ENCODE results near the gene SART3.

SART3 gene

DNA sequence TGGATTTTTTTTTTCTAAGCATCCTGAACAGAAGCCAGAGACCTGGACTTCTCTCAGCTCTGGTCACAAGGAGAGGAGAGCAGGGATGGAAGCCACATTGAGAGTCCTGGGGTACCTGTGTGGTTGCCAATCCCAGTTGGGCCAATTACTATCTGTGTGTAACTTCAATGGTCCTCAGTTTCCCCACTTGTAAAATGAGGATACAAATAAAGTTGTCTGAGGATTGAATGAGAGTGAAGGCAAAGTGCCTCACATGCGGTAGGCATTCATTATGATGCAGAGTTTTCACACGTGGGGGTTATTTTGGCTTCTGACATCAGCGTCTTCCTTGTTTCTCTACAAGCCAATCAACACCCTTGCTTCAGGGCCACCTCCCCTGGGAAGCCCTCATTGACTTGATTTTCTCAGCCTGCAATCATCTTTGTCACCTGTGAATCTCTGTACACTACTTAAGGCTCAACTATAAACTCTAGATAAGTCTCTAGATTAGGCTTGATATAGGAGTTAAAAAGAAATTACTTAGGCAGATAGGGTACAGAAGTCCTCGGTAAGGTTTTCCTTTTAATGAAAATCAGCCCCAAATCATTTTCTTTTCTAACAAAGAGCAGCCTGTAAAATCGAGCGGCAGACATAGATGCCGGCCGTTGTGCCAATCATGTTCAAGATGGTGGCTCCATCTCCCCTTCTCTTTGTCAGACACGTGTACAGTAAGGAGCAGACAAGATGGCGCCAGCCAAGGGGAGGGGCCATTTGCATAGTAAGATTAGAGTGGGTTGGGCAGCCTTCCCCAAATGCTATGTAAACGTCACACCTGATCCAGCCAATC lies 83.7 kb downstream of the SART3 start:
- Histone ChIP-seq H2AFZ (ENCODE audit: low read depth, low read length) (no peak overlapping the region), H2BK15ac (ENCODE audit: low read depth, poor library complexity, severe bottlenecking) (no peak overlapping the region), H4K91ac (ENCODE audit: low read length) (no peak overlapping the region), H2BK5ac (ENCODE audit: low read depth, low read length, poor library complexity, severe bottlenecking) (no peak overlapping the region), H3K27ac (ENCODE audit: low read length, poor library complexity, severe bottlenecking) (no peak overlapping the region), H3K9me3 (ENCODE audit: control insufficient read depth, low read length) (no peaks in the 10 kb centered on the region), H3K4me1 (ENCODE audit: control insufficient read depth, insufficient read depth, low read depth, low read length) (peaks cover 2% of the 10 kb centered on the region), H3K79me1 (replicated peaks; ENCODE audit: low read length, poor library complexity, severe bottlenecking) (no peaks in the 10 kb centered on the region), H3K4me2 (ENCODE audit: low read length, poor library complexity, severe bottlenecking) (no peak overlapping the region), H3K18ac (ENCODE audit: low read depth in 1 of 2, low read length in 2 of 2) (no peak overlapping the region), H4K8ac (ENCODE audit: low read length) (no peak overlapping the region), H2BK12ac (ENCODE audit: low read length in 2 of 2) (no peak overlapping the region), H3K4ac (ENCODE audit: low read depth in 1 of 2, low read length in 2 of 2) (no peak overlapping the region), H3K36me3 (ENCODE audit: control insufficient read depth in 1 of 2, insufficient read depth in 2 of 2, low read depth in 1 of 2, low read length in 2 of 2) (no peaks in the 10 kb centered on the region), H3K27me3 (ENCODE audit: control insufficient read depth in 1 of 2, insufficient read depth in 1 of 2, low read length in 2 of 2) (peaks cover 5 to 20% of the 10 kb centered on the region in 2 experiments), H2BK120ac (ENCODE audit: low read depth, low read length) (no peak overlapping the region), H2AK5ac (ENCODE audit: low read length, severe bottlenecking) (no peak overlapping the region), H3K23ac (ENCODE audit: low read length in 2 of 2) (no peak overlapping the region), H3K9ac (ENCODE audit: low read length) (no peak overlapping the region), H3K14ac (ENCODE audit: low read length in 2 of 2) (no peak overlapping the region), H3K4me3 (ENCODE audit: insufficient read depth in 1 of 2, low read depth in 1 of 2, low read length in 2 of 2) (no peak overlapping the region)
- WGBS = 74% methylated on average over 11 of the region's 11 CpGs
- DNase-seq = no peak

DNA sequence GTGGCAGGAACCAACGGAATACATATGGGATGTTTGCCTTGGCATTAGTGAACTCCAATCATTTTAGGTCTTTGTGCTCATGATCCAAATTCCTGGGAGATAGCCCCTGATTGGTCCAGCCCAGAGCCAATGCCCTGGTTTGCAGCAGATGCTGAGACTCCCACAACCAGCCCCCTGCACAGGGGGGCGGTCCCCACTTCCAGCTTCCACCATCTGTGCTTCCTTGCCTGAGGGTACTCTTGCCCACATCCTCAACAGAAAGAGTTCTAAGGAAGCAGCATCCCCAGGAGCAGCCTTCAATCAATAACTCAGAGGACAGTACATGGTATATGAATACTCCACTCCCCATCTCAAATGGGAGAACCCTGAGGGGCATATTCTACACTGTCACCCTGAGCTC lies 85.6 kb downstream of the SART3 start:
- H3K4me2 ChIP-seq (ENCODE audit: low read length, poor library complexity, severe bottlenecking) = no peak overlapping the region
- no peak overlapping the region for H3K4me3 ChIP-seq (ENCODE audit: insufficient read depth in 1 of 2, low read depth in 1 of 2, low read length in 2 of 2)
- no peaks in the 10 kb centered on the region for H3K9me3 ChIP-seq (ENCODE audit: control insufficient read depth, low read length)
- no peak overlapping the region for H2BK15ac ChIP-seq (ENCODE audit: low read depth, poor library complexity, severe bottlenecking)
- no peak overlapping the region for H3K18ac ChIP-seq (ENCODE audit: low read depth in 1 of 2, low read length in 2 of 2)
- H4K91ac ChIP-seq (ENCODE audit: low read length) = no peak overlapping the region
- no peak overlapping the region for H3K23ac ChIP-seq (ENCODE audit: low read length in 2 of 2)
- no peaks in the 10 kb centered on the region for H3K79me1 ChIP-seq (replicated peaks; ENCODE audit: low read length, poor library complexity, severe bottlenecking)
- H3K14ac ChIP-seq (ENCODE audit: low read length in 2 of 2) = no peak overlapping the region
- no peak overlapping the region for H2AFZ ChIP-seq (ENCODE audit: low read depth, low read length)
- H3K27me3 ChIP-seq (ENCODE audit: control insufficient read depth in 1 of 2, insufficient read depth in 1 of 2, low read length in 2 of 2) = peaks cover 10 to 22% of the 10 kb centered on the region in 2 experiments
- no peak for DNase-seq
- no peak overlapping the region for H2BK120ac ChIP-seq (ENCODE audit: low read depth, low read length)
- no peak overlapping the region for H3K4ac ChIP-seq (ENCODE audit: low read depth in 1 of 2, low read length in 2 of 2)
- H2AK5ac ChIP-seq (ENCODE audit: low read length, severe bottlenecking) = no peak overlapping the region
- 56% methylated on average over 2 of the region's 2 CpGs for WGBS
- no peaks in the 10 kb centered on the region for H3K4me1 ChIP-seq (ENCODE audit: control insufficient read depth, insufficient read depth, low read depth, low read length)
- H2BK5ac ChIP-seq (ENCODE audit: low read depth, low read length, poor library complexity, severe bottlenecking) = no peak overlapping the region
- no peaks in the 10 kb centered on the region for H3K36me3 ChIP-seq (ENCODE audit: control insufficient read depth in 1 of 2, insufficient read depth in 2 of 2, low read depth in 1 of 2, low read length in 2 of 2)
- no peak overlapping the region for H3K9ac ChIP-seq (ENCODE audit: low read length)
- H3K27ac ChIP-seq (ENCODE audit: low read length, poor library complexity, severe bottlenecking) = no peak overlapping the region
- H2BK12ac ChIP-seq (ENCODE audit: low read length in 2 of 2) = no peak overlapping the region
- no peak overlapping the region for H4K8ac ChIP-seq (ENCODE audit: low read length)

DNA sequence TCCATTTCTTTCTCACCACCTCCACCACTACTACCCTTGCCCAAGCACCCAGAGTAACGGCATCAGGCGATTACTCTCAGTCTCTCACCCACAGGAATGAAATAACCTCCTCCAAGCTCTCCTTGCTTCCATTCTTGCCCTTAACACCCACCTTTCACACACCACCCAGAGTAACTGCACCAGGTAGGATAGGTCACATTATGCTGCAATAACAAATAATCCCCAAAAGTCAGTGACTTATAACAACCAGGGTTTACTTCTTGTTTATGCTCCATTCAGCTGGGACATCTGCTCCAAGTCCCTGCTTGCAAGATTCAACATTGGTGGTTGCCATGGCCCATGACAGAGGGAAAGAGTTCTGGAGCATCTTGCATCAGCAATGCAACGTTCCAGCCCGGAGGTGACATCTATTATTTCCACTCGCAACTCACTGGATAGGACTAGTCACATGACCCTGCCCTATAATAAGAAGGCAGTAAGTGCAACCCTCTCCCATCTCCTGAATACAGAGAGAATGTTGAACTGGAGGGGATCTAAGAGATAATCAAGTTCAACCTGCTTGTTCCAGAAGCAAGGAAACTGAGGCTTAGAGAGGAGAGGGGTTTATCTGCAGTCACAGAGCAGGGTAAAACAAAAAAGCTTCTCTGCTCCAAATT lies 87.4 kb downstream of the SART3 start:
- H3K18ac ChIP-seq (ENCODE audit: low read depth in 1 of 2, low read length in 2 of 2) = no peak overlapping the region
- WGBS = 94% methylated on average over 4 of the region's 5 CpGs
- H2BK12ac ChIP-seq (ENCODE audit: low read length in 2 of 2) = no peak overlapping the region

More for the DNA sequence above, 87.4 kb downstream of the SART3 start:
- Histone ChIP-seq H2BK15ac (ENCODE audit: low read depth, poor library complexity, severe bottlenecking) (no peak overlapping the region), H3K4ac (ENCODE audit: low read depth in 1 of 2, low read length in 2 of 2) (no peak overlapping the region), H4K91ac (ENCODE audit: low read length) (no peak overlapping the region), H3K14ac (ENCODE audit: low read length in 2 of 2) (no peak overlapping the region), H2BK120ac (ENCODE audit: low read depth, low read length) (no peak overlapping the region), H2BK5ac (ENCODE audit: low read depth, low read length, poor library complexity, severe bottlenecking) (no peak overlapping the region), H4K8ac (ENCODE audit: low read length) (no peak overlapping the region), H2AK5ac (ENCODE audit: low read length, severe bottlenecking) (no peak overlapping the region), H3K4me2 (ENCODE audit: low read length, poor library complexity, severe bottlenecking) (no peak overlapping the region), H3K9ac (ENCODE audit: low read length) (no peak overlapping the region), H2AFZ (ENCODE audit: low read depth, low read length) (no peak overlapping the region), H3K23ac (ENCODE audit: low read length in 2 of 2) (no peak overlapping the region), H3K9me3 (ENCODE audit: control insufficient read depth, low read length) (no peaks in the 10 kb centered on the region), H3K27ac (ENCODE audit: low read length, poor library complexity, severe bottlenecking) (no peak overlapping the region), H3K79me1 (replicated peaks; ENCODE audit: low read length, poor library complexity, severe bottlenecking) (no peaks in the 10 kb centered on the region), H3K27me3 (ENCODE audit: control insufficient read depth in 1 of 2, insufficient read depth in 1 of 2, low read length in 2 of 2) (peaks cover 10 to 14% of the 10 kb centered on the region in 2 experiments), H3K36me3 (ENCODE audit: control insufficient read depth in 1 of 2, insufficient read depth in 2 of 2, low read depth in 1 of 2, low read length in 2 of 2) (no peaks in the 10 kb centered on the region), H3K4me1 (ENCODE audit: control insufficient read depth, insufficient read depth, low read depth, low read length) (no peaks in the 10 kb centered on the region), H3K4me3 (ENCODE audit: insufficient read depth in 1 of 2, low read depth in 1 of 2, low read length in 2 of 2) (no peak overlapping the region)
- no peak for DNase-seq
